HG02852 (cell line): Measurements from ENCODE around the gene RNF135.
"Not testable (repeated sequence)": the region's sequence is repeated elsewhere in the genome, so short reads cannot be mapped to it uniquely, and the experiment has no call there.

Experiments
- ATAC-seq: cut with Tn5 transposase; IDR thresholded peaks from one replicate; pipeline ENCODE4 v1.9.1; 2021; ENCODE audit warnings: mild to moderate bottlenecking, moderate library complexity; ENCODE audit not compliant: unreplicated experiment

Gene RNF135

GRCh38 chr17:30954046-30954830 is 16.6 kb upstream of the RNF135 start:
- ATAC-seq, result no peak

GRCh38 chr17:30956764-30957374 is 14.0 kb upstream of the RNF135 start:
- no peak for ATAC-seq

- no peak for ATAC-seq
Observed at GRCh38 chr17:30957741-30958140, 13.1 kb upstream of the RNF135 start.

- no peak for ATAC-seq
Observed at GRCh38 chr17:30958187-30958586, 12.7 kb upstream of the RNF135 start.

- no peak for ATAC-seq
Observed at GRCh38 chr17:30961209-30962188, 9.3 kb upstream of the RNF135 start.

GRCh38 chr17:30964312-30964711 is 6.5 kb upstream of the RNF135 start:
- ATAC-seq, result not testable (repeated sequence)

GRCh38 chr17:30964876-30965275 is 6.0 kb upstream of the RNF135 start:
- ATAC-seq, result no peak

GRCh38 chr17:30965686-30966085 is 5.2 kb upstream of the RNF135 start:
- no peak for ATAC-seq

- ATAC-seq, result not testable (repeated sequence)
Observed at GRCh38 chr17:30967911-30968310, 2.9 kb upstream of the RNF135 start.

GRCh38 chr17:30969989-30970830 is 629 bp upstream of the RNF135 start:
- no peak for ATAC-seq

- no peak for ATAC-seq
Observed at GRCh38 chr17:30975042-30975820, 4.4 kb downstream of the RNF135 start.

GRCh38 chr17:30979919-30980318 is 9.1 kb downstream of the RNF135 start:
- not testable (repeated sequence) for ATAC-seq

- ATAC-seq, result no peak
Observed at GRCh38 chr17:30981531-30982519, 11.0 kb downstream of the RNF135 start.

- no peak for ATAC-seq
Observed at GRCh38 chr17:30982855-30983254, 12.0 kb downstream of the RNF135 start.

- ATAC-seq, result no peak
Observed at GRCh38 chr17:30990458-30990857, 19.6 kb downstream of the RNF135 start.

- no peak for ATAC-seq
Observed at GRCh38 chr17:30992551-30992950, 21.7 kb downstream of the RNF135 start.

- ATAC-seq, result no peak
Observed at GRCh38 chr17:30995347-30995746, 24.5 kb downstream of the RNF135 start.

- no peak for ATAC-seq
Observed at GRCh38 chr17:30996486-30996885, 25.6 kb downstream of the RNF135 start.
